ENCODE data around the gene NR4A3. TPM values are rescaled to one million over a fixed set of nuclear protein-coding genes. Genes with fewer than 3 reads are reported as not detected.

Gene NR4A3
- total RNA-seq, 6 experiments from 2014 or later, result 0.13 to 1.2 (median 0.30) TPM

GRCh38 chr9:99811172-99811571 is 10.5 kb upstream of the NR4A3 start:
- H3K27ac ChIP-seq, result no peak overlapping the region
- DNase-seq (no peak), ATAC-seq (no peak)
- 40% methylated on average over 1 of the region's 1 CpG for WGBS (ENCODE audit: insufficient coverage, low coverage, low lambda C conversion rate, missing lambda C conversion rate)
- H3K27me3 ChIP-seq, result no peaks in the 10 kb centered on the region
- intact Hi-C loops (cut with DNase I), result no loop called here
- no peaks in the 10 kb centered on the region for H3K4me1 ChIP-seq
- H3K36me3 ChIP-seq, result no peaks in the 10 kb centered on the region
- H3K9me3 ChIP-seq, result no peaks in the 10 kb centered on the region
- TF ChIP-seq POLR2A (IDR thresholded peaks at IDR 0.05), result no peak
- TF ChIP-seq, protein P1, sequence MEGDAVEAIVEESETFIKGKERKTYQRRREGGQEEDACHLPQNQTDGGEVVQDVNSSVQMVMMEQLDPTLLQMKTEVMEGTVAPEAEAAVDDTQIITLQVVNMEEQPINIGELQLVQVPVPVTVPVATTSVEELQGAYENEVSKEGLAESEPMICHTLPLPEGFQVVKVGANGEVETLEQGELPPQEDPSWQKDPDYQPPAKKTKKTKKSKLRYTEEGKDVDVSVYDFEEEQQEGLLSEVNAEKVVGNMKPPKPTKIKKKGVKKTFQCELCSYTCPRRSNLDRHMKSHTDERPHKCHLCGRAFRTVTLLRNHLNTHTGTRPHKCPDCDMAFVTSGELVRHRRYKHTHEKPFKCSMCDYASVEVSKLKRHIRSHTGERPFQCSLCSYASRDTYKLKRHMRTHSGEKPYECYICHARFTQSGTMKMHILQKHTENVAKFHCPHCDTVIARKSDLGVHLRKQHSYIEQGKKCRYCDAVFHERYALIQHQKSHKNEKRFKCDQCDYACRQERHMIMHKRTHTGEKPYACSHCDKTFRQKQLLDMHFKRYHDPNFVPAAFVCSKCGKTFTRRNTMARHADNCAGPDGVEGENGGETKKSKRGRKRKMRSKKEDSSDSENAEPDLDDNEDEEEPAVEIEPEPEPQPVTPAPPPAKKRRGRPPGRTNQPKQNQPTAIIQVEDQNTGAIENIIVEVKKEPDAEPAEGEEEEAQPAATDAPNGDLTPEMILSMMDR (IDR thresholded peaks at IDR 0.05), result no peak
- H3K4me3 ChIP-seq, result no peak overlapping the region

DNA sequence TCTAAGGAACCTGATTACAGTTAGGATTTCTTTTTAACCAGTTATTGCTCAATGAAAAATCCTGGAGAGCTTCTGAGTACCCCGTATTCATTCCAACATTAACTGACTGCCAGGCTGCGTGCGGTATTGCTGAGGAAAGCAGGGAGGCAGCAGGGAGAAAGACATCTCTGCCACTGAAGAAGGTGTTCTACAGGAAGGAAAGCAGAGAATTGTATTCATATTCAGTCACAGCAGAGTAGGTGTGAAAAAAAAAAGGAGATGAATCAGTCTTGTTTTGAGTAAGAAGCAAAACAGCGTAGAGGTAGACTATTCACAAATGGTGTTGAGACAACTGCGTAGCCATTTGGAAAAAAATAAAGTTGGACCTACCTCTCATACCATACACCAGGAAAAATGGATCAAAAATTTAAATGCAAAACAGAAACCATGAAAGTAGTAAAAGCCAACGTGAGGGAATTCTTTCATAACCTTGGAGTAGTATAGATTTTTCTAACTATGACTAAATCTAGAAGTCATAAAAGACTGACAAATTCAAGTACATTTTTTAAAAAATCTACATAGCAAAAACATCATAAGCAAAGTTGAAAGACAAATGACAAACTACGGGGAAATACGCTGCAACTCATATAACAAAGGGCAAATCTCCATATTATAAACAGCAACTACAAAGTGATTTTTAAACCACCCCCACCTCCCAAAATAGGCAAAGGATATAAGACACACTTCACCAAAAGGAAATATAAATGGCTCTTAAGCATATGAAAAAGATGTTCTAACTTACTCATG is 9.9 kb upstream of the NR4A3 start:
- ATAC-seq, result no peak
- intact Hi-C loops (cut with DNase I), result no loop called here

DNA sequence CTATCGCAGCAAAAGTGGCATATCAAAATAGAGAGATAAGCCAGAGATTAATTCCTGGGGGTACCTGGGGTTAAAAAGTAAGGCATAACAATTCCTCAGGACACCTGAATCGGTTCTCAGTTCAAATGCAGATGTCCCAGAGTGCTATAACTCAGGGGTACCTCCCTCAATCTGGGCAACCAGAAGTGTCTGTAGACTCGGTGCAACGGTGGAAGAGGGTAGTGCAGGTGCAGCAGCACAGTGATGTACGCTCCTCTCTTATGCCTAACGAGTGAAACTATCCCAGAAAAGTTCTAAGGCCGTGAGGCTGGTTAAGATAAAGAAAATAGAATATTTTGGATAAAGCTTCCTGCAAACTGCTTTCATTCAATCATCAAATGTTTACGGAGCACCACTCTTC is 7.9 kb upstream of the NR4A3 start:
- intact Hi-C loops (cut with DNase I), result no loop called here
- TF ChIP-seq, protein P1 (IDR thresholded peaks at IDR 0.05), result no peak
- TF ChIP-seq POLR2A (IDR thresholded peaks at IDR 0.05), result no peak
- 89% methylated on average over 8 of the region's 8 CpGs for WGBS (ENCODE audit: insufficient coverage, low coverage, low lambda C conversion rate, missing lambda C conversion rate)
- Histone ChIP-seq H3K9me3 (no peaks in the 10 kb centered on the region), H3K4me3 (no peak overlapping the region), H3K36me3 (no peaks in the 10 kb centered on the region), H3K27me3 (no peaks in the 10 kb centered on the region), H3K4me1 (peaks cover 0 to 1% (median 0%) of the 10 kb centered on the region in 4 donors), H3K27ac (no peak overlapping the region)
- no peak for DNase-seq
- ATAC-seq, result no peak

More for the DNA sequence above, 9.9 kb upstream of the NR4A3 start:
- Histone ChIP-seq H3K9me3 (no peaks in the 10 kb centered on the region), H3K4me1 (no peaks in the 10 kb centered on the region), H3K27ac (no peak overlapping the region), H3K36me3 (no peaks in the 10 kb centered on the region), H3K27me3 (no peaks in the 10 kb centered on the region), H3K4me3 (no peak overlapping the region)
- no peak for DNase-seq
- no peak for TF ChIP-seq POLR2A (IDR thresholded peaks at IDR 0.05)
- WGBS (ENCODE audit: insufficient coverage, low coverage, low lambda C conversion rate, missing lambda C conversion rate), result 82% methylated on average over 7 of the region's 8 CpGs

- intact Hi-C loops (cut with DNase I), result no loop called here
Measured at GRCh38 chr9:99814359-99814758, 7.3 kb upstream of the NR4A3 start.

GRCh38 chr9:99816392-99816791 is 5.3 kb upstream of the NR4A3 start:
- Histone ChIP-seq H3K27me3 (no peaks in the 10 kb centered on the region), H3K4me1 (peaks cover 0 to 5% (median 0%) of the 10 kb centered on the region in 4 donors), H3K9me3 (no peaks in the 10 kb centered on the region), H3K27ac (no peak overlapping the region), H3K36me3 (no peaks in the 10 kb centered on the region), H3K4me3 (no peak overlapping the region)
- no peak for ATAC-seq
- no peak for DNase-seq
- intact Hi-C loops (cut with DNase I), result no loop called here
- 91% methylated on average over 3 of the region's 3 CpGs for WGBS (ENCODE audit: insufficient coverage, low coverage, low lambda C conversion rate, missing lambda C conversion rate)
- TF ChIP-seq, protein P1 (IDR thresholded peaks at IDR 0.05), result no peak
- TF ChIP-seq POLR2A (IDR thresholded peaks at IDR 0.05), result no peak

More at GRCh38 chr9:99814359-99814758, 7.3 kb upstream of the NR4A3 start:
- H3K27me3 ChIP-seq, result no peaks in the 10 kb centered on the region
- ATAC-seq, result no peak
- no peaks in the 10 kb centered on the region for H3K36me3 ChIP-seq
- 86% methylated on average over 2 of the region's 2 CpGs for WGBS (ENCODE audit: insufficient coverage, low coverage, low lambda C conversion rate, missing lambda C conversion rate)
- TF ChIP-seq, protein P1 (IDR thresholded peaks at IDR 0.05), result no peak
- no peak for TF ChIP-seq POLR2A (IDR thresholded peaks at IDR 0.05)
- H3K4me1 ChIP-seq, result peaks cover 0 to 5% (median 0%) of the 10 kb centered on the region in 4 donors
- no peak for DNase-seq
- H3K4me3 ChIP-seq, result no peak overlapping the region
- no peak overlapping the region for H3K27ac ChIP-seq
- no peaks in the 10 kb centered on the region for H3K9me3 ChIP-seq

All from right lobe of liver (tissue), 6 donors.